ENCODE results near the gene MITF.

DNA sequence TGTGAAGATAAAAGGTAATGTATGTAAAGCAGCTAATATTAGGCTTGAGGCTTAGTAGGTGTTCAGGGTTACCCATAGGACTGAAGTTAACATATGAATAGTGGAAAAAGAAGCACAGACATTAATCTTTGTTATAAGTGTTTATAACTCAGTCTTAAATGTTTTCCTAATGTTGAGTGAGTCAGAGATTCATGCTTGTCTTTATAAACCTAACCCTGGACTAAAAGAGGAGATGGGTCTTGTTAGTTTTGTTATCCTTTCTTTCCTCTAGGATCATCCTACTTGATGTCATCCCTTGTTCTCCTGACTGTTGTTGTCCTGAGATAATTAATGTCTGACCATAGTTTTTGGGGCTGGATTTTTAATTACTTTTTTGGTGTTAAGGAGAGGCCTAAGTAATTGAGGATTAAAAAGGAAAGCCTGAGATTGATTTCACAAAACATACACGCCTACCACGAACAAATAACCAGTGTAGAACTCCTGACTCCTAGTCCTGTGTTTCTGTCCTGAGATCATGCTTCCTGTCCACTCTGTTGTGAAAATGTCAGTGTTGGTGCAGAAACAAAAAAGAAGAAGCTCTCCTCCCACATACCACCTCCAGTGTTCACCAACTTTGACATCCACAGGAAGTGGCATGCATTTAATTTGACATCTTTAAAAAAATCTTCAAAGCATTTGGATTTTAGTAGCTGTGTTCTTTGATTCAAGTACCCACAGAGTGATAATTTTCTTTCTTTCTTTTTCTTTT, 8.4 kb downstream of the MITF start:
- TF ChIP-seq POLR2A (IDR thresholded peaks at IDR 0.05; ENCODE audit: low read depth, low read length): no peak
- no peak for TF ChIP-seq POLR2AphosphoS5 (IDR thresholded peaks at IDR 0.05; ENCODE audit: low read depth, low read length)
- no peak for TF ChIP-seq TAF1 (IDR thresholded peaks at IDR 0.05; ENCODE audit: borderline replicate concordance, low read depth, low read length)
